HCT116 (cell line): ENCODE measurements around the gene CDC42SE1. TPM values are rescaled to one million over a fixed set of nuclear protein-coding genes. Genes with fewer than 3 reads are reported as not detected.

ENCODE experiments used
- ATAC-seq: fragments of 200-7000 bp; cut with Tn5 transposase; 2 replicates; pipeline ENCODE4 v1.9.1; 2020; ENCODE audit warnings: mild to moderate bottlenecking, moderate library complexity
- BruUV-seq: library from RNA; stranded (reverse); fragments of 400-500 nt; replicated peaks from 2 replicates; lab custom pipeline; 2021; lab: Mats Ljungman, UMichigan
- CTCF ChIA-PET: fragments of 300-600 bp; sonication (Branson Sonifier 250); formaldehyde crosslinking; loops from one replicate; lab custom pipeline; 2021; ENCODE audit warnings: antibody characterized with exemption; lab: Charles Lee
- POLR2A ChIA-PET: fragments of 300-600, 350-600 bp; sonication (Branson Sonifier 250); formaldehyde crosslinking; loops from one replicate; lab custom pipeline; 2021; ENCODE audit warnings: antibody characterized with exemption; lab: Charles Lee
- RAD21 ChIA-PET, 2 experiments: fragments of 300-600 bp; sonication (Branson Sonifier 250); formaldehyde crosslinking; loops; one replicate each; lab custom pipeline; 2023; ENCODE audit warnings: low total read pairs in 2 of 2; ENCODE audit not compliant: uncharacterized antibody in 2 of 2, unreplicated experiment in 2 of 2, low non-redundant PET in 1 of 2; lab: Charles Lee
- DNase-seq: peaks from one replicate; pipeline ENCODE4 v3.0.0-alpha.2; 2010; ENCODE audit warnings: low read depth, low spot score
- H2AFZ ChIP-seq: fragments of 200-600 bp; shearing (Covaris generic), sonication (generic); 2 replicates; pipeline ENCODE4 v1.6.1; 2017; ENCODE audit warnings: low read depth, mixed run types, mixed read lengths, antibody characterized with exemption, low read length; ENCODE audit not compliant: poor library complexity, severe bottlenecking
- H3K27ac ChIP-seq: 2 replicates; pipeline ENCODE4 v1.5.1; 2012; ENCODE audit warnings: low read depth, low read length
- H3K27me3 ChIP-seq: fragments of 200-600 bp; sonication (generic); 2 replicates; pipeline ENCODE4 v1.6.1; 2016; ENCODE audit warnings: mixed run types, low read length, mixed read lengths; ENCODE audit not compliant: insufficient read depth
- H3K36me3 ChIP-seq, 2 experiments: fragments of 200-500 bp in 1 of 2; fragments of 200-600 bp in 1 of 2; sonication (Bioruptor generic) in 1 of 2; sonication (generic) in 1 of 2; 2 replicates each; pipeline versions ENCODE4 v1.5.1 to v1.6.1; 2014 to 2016; ENCODE audit warnings: low read length in 2 of 2, inconsistent platforms in 1 of 2, mixed read lengths in 1 of 2, mixed run types in 1 of 2; ENCODE audit not compliant: insufficient read depth in 2 of 2, control insufficient read depth in 1 of 2
- H3K4me1 ChIP-seq, 2 experiments: fragments of 200-600 bp in 1 of 2; sonication (generic) in 1 of 2; 2 replicates each; pipeline versions ENCODE4 v1.5.1 to v1.6.1; 2012 to 2017; ENCODE audit warnings: low read length in 2 of 2, inconsistent platforms in 1 of 2, mild to moderate bottlenecking in 1 of 2, mixed read lengths in 1 of 2, mixed run types in 1 of 2, moderate library complexity in 1 of 2; ENCODE audit not compliant: insufficient read depth in 2 of 2, control insufficient read depth in 1 of 2
- H3K4me2 ChIP-seq: fragments of 200-600 bp; sonication (generic); 2 replicates; pipeline ENCODE4 v1.6.1; 2017; ENCODE audit warnings: mixed run types, low read length, mixed read lengths
- H3K4me3 ChIP-seq, 2 experiments: fragments of 200-600 bp in 1 of 2; sonication (generic) in 1 of 2; replicated peaks in 1 of 2; 2 replicates each; pipeline ENCODE4 v1.5.1; 2011 to 2016; ENCODE audit warnings: low read length in 2 of 2, control low read depth in 1 of 2, low read depth in 1 of 2, mild to moderate bottlenecking in 1 of 2, mixed read lengths in 1 of 2, mixed run types in 1 of 2
- H3K79me2 ChIP-seq: fragments of 200-600 bp; sonication (generic); 2 replicates; pipeline ENCODE4 v1.6.1; 2017; ENCODE audit warnings: mild to moderate bottlenecking, mixed run types, low read length, moderate library complexity, mixed read lengths; ENCODE audit not compliant: insufficient read depth
- H3K9ac ChIP-seq: fragments of 200-600 bp; sonication (generic); 2 replicates; pipeline ENCODE4 v1.6.1; 2016; ENCODE audit warnings: low read length, mixed read lengths
- H3K9me2 ChIP-seq: fragments of 200-600 bp; sonication (generic), shearing (Covaris generic); 2 replicates; pipeline ENCODE4 v1.6.1; 2017; ENCODE audit warnings: mixed run types, mild to moderate bottlenecking, moderate library complexity; ENCODE audit not compliant: insufficient read depth
- H3K9me3 ChIP-seq, 2 experiments: fragments of 200-500 bp in 1 of 2; fragments of 200-600 bp in 1 of 2; sonication (Bioruptor generic) in 1 of 2; sonication (generic) in 1 of 2; 2 replicates each; pipeline ENCODE4 v1.6.1; 2014 to 2017; ENCODE audit warnings: low read length in 2 of 2, mixed read lengths in 2 of 2, inconsistent platforms in 1 of 2, low read depth in 1 of 2, mild to moderate bottlenecking in 1 of 2, mixed run types in 1 of 2, moderate library complexity in 1 of 2; ENCODE audit not compliant: control insufficient read depth in 1 of 2, insufficient read depth in 1 of 2
- H4K20me1 ChIP-seq: fragments of 200-600 bp; sonication (generic), shearing (Covaris generic); 2 replicates; pipeline ENCODE4 v1.6.1; 2017; ENCODE audit warnings: mixed run types, mild to moderate bottlenecking, moderate library complexity; ENCODE audit not compliant: insufficient read depth
- CEBPB ChIP-seq: IDR thresholded peaks from 2 replicates; pipeline ENCODE4 v1.6.1; 2012; ENCODE audit warnings: low read depth
- EZH2 ChIP-seq: fragments of 200-600 bp; sonication (generic); IDR thresholded peaks from 2 replicates; pipeline ENCODE4 v1.6.1; 2017; ENCODE audit warnings: antibody characterized with exemption, mixed run types
- FOSL1 ChIP-seq: IDR thresholded peaks from 2 replicates; pipeline ENCODE4 v1.6.1; 2012; ENCODE audit warnings: low read depth
- SIN3A ChIP-seq: IDR thresholded peaks from 2 replicates; pipeline ENCODE4 v1.6.1; 2012; ENCODE audit warnings: low read depth
- SP1 ChIP-seq: IDR thresholded peaks from 2 replicates; pipeline ENCODE4 v1.6.1; 2012; ENCODE audit warnings: low read depth
- SRF ChIP-seq: IDR thresholded peaks from 2 replicates; pipeline ENCODE4 v1.6.1; 2012; ENCODE audit warnings: low read depth
- TCF7L2 ChIP-seq: IDR thresholded peaks from 2 replicates; pipeline ENCODE4 v1.7.0; 2011; ENCODE audit warnings: borderline replicate concordance, inconsistent platforms; ENCODE audit not compliant: insufficient read depth, insufficient read length; ENCODE audit errors: extremely low read depth
- ZFX ChIP-seq: fragments of 450-650 bp; IDR thresholded peaks from 2 replicates; pipeline ENCODE4 v1.6.1; 2017
- ZNF274 ChIP-seq: fragments of 200-500 bp; sonication (Bioruptor generic); IDR thresholded peaks from 2 replicates; pipeline ENCODE4 v1.6.1; 2014; ENCODE audit warnings: mild to moderate bottlenecking, low read depth, low read length, inconsistent platforms
- intact Hi-C: fragments of 100-400 bp; cut with micrococcal nuclease; formaldehyde crosslinking; loops from 2 replicates; pipeline ENCODE4 v1.10.0; 2022
- total RNA-seq: library from RNA; stranded (reverse); gene quantifications from one replicate; pipeline ENCODE4 v1.2.1, GENCODE V29; 2021; ENCODE audit not compliant: unreplicated experiment
- TF ChIP-seq, protein P1 (sequence below): IDR thresholded peaks from 2 replicates; pipeline ENCODE4 v1.6.1; 2011; ENCODE audit warnings: mild to moderate bottlenecking, low read length, moderate library complexity; ENCODE audit not compliant: insufficient replicate concordance; ENCODE audit errors: extremely low read depth
- TF ChIP-seq, protein P2 (sequence below): IDR thresholded peaks from 2 replicates; pipeline ENCODE4 v1.6.1; 2012; ENCODE audit warnings: low read depth
- TF ChIP-seq, protein P3 (sequence below): IDR thresholded peaks from 2 replicates; pipeline ENCODE4 v1.6.1; 2012
- TF ChIP-seq, protein P4 (sequence below), 3 experiments: fragments of 200-600 bp in 1 of 3; sonication (generic) in 1 of 3; IDR thresholded peaks in 2 of 3; conservative IDR thresholded peaks in 1 of 3; 2 replicates each; pipeline ENCODE4 v1.5.1; 2012 to 2017; ENCODE audit warnings: low read depth in 2 of 3, low read length in 2 of 3, antibody characterized with exemption in 1 of 3, borderline replicate concordance in 1 of 3, control low read depth in 1 of 3, mild to moderate bottlenecking in 1 of 3, mixed read lengths in 1 of 3, mixed run types in 1 of 3, moderate library complexity in 1 of 3; ENCODE audit not compliant: insufficient read depth in 1 of 3

Gene CDC42SE1
- total RNA-seq, 1 experiment from 2014 or later, result 50.5 TPM

DNA sequence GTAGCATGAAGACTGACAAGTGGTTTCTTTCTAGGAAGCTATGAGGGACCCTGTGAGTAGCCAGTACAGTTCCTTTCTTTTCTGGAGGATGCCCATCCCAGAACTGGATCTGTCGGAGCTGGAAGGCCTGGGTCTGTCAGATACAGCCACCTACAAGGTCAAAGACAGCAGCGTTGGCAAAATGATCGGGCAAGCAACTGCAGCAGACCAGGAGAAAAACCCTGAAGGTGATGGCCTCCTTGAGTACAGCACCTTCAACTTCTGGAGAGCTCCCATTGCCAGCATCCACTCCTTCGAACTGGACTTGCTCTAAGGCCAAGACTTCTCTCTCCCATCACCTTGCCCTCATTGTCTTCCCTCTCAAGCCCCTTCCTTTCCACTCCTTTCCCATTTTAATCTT lies 7.8 kb upstream of the CDC42SE1 start:
- RAD21 ChIA-PET, result no interaction called here
- H3K79me2 ChIP-seq, result no peaks in the 10 kb centered on the region; the same call in 1 of the 2 replicates
- no peak overlapping the region for H3K4me3 ChIP-seq
- no peak overlapping the region for H3K4me2 ChIP-seq
- POLR2A ChIA-PET, result no interaction called here
- H3K9me2 ChIP-seq, result no peaks in the 10 kb centered on the region
- CTCF ChIA-PET, result interaction anchor here (0.9 kb wide), 1 partner anchor 33 kb away, joined by 4 read pairs; no protein-coding TSS in a partner anchor
- no peak overlapping the region for H3K9ac ChIP-seq
- intact Hi-C loops, result no loop called here
- no peaks in the 10 kb centered on the region for H3K9me3 ChIP-seq
- H3K36me3 ChIP-seq, result no peaks in the 10 kb centered on the region
- H4K20me1 ChIP-seq, result no peaks in the 10 kb centered on the region
- H3K27me3 ChIP-seq, result no peaks in the 10 kb centered on the region
- ATAC-seq, result no peak
- DNase-seq, result no peak
- H2AFZ ChIP-seq, result no peak overlapping the region
- TF ChIP-seq CEBPB (no peak), SP1 (no peak), SIN3A (no peak), ZNF274 (no peak), ZFX (no peak), TCF7L2 (no peak), FOSL1 (no peak), EZH2 (no peak), SRF (no peak)
- TF ChIP-seq, protein P1, sequence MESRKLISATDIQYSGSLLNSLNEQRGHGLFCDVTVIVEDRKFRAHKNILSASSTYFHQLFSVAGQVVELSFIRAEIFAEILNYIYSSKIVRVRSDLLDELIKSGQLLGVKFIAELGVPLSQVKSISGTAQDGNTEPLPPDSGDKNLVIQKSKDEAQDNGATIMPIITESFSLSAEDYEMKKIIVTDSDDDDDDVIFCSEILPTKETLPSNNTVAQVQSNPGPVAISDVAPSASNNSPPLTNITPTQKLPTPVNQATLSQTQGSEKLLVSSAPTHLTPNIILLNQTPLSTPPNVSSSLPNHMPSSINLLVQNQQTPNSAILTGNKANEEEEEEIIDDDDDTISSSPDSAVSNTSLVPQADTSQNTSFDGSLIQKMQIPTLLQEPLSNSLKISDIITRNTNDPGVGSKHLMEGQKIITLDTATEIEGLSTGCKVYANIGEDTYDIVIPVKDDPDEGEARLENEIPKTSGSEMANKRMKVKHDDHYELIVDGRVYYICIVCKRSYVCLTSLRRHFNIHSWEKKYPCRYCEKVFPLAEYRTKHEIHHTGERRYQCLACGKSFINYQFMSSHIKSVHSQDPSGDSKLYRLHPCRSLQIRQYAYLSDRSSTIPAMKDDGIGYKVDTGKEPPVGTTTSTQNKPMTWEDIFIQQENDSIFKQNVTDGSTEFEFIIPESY, result no peak
- TF ChIP-seq, protein P2, sequence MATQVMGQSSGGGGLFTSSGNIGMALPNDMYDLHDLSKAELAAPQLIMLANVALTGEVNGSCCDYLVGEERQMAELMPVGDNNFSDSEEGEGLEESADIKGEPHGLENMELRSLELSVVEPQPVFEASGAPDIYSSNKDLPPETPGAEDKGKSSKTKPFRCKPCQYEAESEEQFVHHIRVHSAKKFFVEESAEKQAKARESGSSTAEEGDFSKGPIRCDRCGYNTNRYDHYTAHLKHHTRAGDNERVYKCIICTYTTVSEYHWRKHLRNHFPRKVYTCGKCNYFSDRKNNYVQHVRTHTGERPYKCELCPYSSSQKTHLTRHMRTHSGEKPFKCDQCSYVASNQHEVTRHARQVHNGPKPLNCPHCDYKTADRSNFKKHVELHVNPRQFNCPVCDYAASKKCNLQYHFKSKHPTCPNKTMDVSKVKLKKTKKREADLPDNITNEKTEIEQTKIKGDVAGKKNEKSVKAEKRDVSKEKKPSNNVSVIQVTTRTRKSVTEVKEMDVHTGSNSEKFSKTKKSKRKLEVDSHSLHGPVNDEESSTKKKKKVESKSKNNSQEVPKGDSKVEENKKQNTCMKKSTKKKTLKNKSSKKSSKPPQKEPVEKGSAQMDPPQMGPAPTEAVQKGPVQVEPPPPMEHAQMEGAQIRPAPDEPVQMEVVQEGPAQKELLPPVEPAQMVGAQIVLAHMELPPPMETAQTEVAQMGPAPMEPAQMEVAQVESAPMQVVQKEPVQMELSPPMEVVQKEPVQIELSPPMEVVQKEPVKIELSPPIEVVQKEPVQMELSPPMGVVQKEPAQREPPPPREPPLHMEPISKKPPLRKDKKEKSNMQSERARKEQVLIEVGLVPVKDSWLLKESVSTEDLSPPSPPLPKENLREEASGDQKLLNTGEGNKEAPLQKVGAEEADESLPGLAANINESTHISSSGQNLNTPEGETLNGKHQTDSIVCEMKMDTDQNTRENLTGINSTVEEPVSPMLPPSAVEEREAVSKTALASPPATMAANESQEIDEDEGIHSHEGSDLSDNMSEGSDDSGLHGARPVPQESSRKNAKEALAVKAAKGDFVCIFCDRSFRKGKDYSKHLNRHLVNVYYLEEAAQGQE, result no peak
- TF ChIP-seq, protein P3, sequence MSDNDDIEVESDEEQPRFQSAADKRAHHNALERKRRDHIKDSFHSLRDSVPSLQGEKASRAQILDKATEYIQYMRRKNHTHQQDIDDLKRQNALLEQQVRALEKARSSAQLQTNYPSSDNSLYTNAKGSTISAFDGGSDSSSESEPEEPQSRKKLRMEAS, result no peak
- TF ChIP-seq, protein P4, sequence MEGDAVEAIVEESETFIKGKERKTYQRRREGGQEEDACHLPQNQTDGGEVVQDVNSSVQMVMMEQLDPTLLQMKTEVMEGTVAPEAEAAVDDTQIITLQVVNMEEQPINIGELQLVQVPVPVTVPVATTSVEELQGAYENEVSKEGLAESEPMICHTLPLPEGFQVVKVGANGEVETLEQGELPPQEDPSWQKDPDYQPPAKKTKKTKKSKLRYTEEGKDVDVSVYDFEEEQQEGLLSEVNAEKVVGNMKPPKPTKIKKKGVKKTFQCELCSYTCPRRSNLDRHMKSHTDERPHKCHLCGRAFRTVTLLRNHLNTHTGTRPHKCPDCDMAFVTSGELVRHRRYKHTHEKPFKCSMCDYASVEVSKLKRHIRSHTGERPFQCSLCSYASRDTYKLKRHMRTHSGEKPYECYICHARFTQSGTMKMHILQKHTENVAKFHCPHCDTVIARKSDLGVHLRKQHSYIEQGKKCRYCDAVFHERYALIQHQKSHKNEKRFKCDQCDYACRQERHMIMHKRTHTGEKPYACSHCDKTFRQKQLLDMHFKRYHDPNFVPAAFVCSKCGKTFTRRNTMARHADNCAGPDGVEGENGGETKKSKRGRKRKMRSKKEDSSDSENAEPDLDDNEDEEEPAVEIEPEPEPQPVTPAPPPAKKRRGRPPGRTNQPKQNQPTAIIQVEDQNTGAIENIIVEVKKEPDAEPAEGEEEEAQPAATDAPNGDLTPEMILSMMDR (IDR thresholded peaks at IDR 0.05 in 2 of 3, conservative IDR thresholded peaks at IDR 0.05 in 1 of 3; ENCODE audit: borderline replicate concordance in 1 of 3, insufficient read depth in 1 of 3, low read depth in 2 of 3, low read length in 2 of 3), result no peak
- TF ChIP-seq, all 23 proteins: peak for 0
- BruUV-seq, result no TSS peak
- Histone ChIP-seq H3K4me1 (peaks cover 16 to 27% of the 10 kb centered on the region in 2 experiments), H3K27ac (no peak overlapping the region)
